Lower leg skin (tissue), 4 donors: ENCODE results near the gene COL21A1. TPM values are rescaled to one million over a fixed set of nuclear protein-coding genes. Genes with fewer than 3 reads are reported as not detected.

Experiments used
- DNase-seq, 2 donors: peaks; one replicate each; pipeline ENCODE4 v3.0.0-alpha.2; 2019; ENCODE audit warnings: low spot score in 2 of 2
- H3K4me3 ChIP-seq: fragments of 200-600 bp; sonication (generic); 2 replicates; pipeline ENCODE4 v1.5.1; 2017; ENCODE audit warnings: mild to moderate bottlenecking, low read depth; ENCODE audit not compliant: poor library complexity, severe bottlenecking
- CTCF ChIP-seq, 3 donors: fragments of 450-650 bp; IDR thresholded peaks; one replicate each; pipeline ENCODE4 v1.5.1; 2016; ENCODE audit warnings: antibody characterized with exemption in 3 of 3, mild to moderate bottlenecking in 3 of 3, moderate library complexity in 2 of 3
- POLR2A ChIP-seq, 2 donors: fragments of 450-650 bp; IDR thresholded peaks; one replicate each; pipeline ENCODE4 v1.6.1; 2016 to 2017; ENCODE audit warnings: antibody characterized with exemption in 2 of 2, mild to moderate bottlenecking in 1 of 2, moderate library complexity in 1 of 2
- WGBS, 2 donors: methylation state at CpG; one replicate each; pipeline ENCODE4 v1.1.5; 2018; 5-methylcytosine and 5-hydroxymethylcytosine counted together
- intact Hi-C: fragments of 100-400 bp; cut with DNase I; formaldehyde crosslinking; loops from one replicate; pipeline ENCODE4 v1.15.0; 2023; ENCODE audit warnings: low total_unique reads
- total RNA-seq, 4 donors: library from RNA; depleted of rRNA; stranded (reverse); fragments of >200 nt; gene quantifications; one replicate each; pipeline ENCODE4 v1.1.0, GENCODE V29; 2016

The COL21A1 gene
- total RNA-seq, 4 donors from 2014 or later = 1.9 to 8.3 (median 5.4) TPM

- no peak for TF ChIP-seq POLR2A (IDR thresholded peaks at IDR 0.05)
- TF ChIP-seq CTCF (IDR thresholded peaks at IDR 0.05) = no peak
- no peak overlapping the region for H3K4me3 ChIP-seq
- DNase-seq = no peak
- intact Hi-C loops = no loop called here
- 88 to 89% methylated on average over 2 of the region's 2 CpGs for WGBS, 2 donors
Measured at GRCh38 chr6:56172144-56172543, 75.2 kb downstream of the COL21A1 start.

- intact Hi-C loops = no loop called here
- 91 to 98% methylated on average over 1 of the region's 1 CpG for WGBS, 2 donors
- DNase-seq = no peak
- TF ChIP-seq CTCF (IDR thresholded peaks at IDR 0.05) (no peak), POLR2A (IDR thresholded peaks at IDR 0.05) (no peak)
- H3K4me3 ChIP-seq = no peak overlapping the region
Measured at GRCh38 chr6:56169366-56169765, 78.0 kb downstream of the COL21A1 start.

- intact Hi-C loops = no loop called here
- H3K4me3 ChIP-seq = no peak overlapping the region
- no peak for TF ChIP-seq CTCF (IDR thresholded peaks at IDR 0.05)
- TF ChIP-seq POLR2A (IDR thresholded peaks at IDR 0.05) = no peak
- no peak for DNase-seq
- WGBS, 2 donors = 0 to 74% methylated on average over 1 of the region's 1 CpG
Measured at GRCh38 chr6:56168596-56168995, 78.8 kb downstream of the COL21A1 start.

GRCh38 chr6:56162081-56162480 lies 85.3 kb downstream of the COL21A1 start:
- WGBS, 2 donors = 60 to 67% methylated on average over 1 of the region's 1 CpG
- intact Hi-C loops = no loop called here
- H3K4me3 ChIP-seq = no peak overlapping the region
- TF ChIP-seq POLR2A (IDR thresholded peaks at IDR 0.05) (no peak), CTCF (IDR thresholded peaks at IDR 0.05) (no peak)
- no peak for DNase-seq

- intact Hi-C loops = no loop called here
- DNase-seq = no peak
- 91 to 93% methylated on average over 2 of the region's 2 CpGs for whole genome bisulfite sequencing, 2 donors
- TF ChIP-seq POLR2A (IDR thresholded peaks at IDR 0.05) (no peak), CTCF (IDR thresholded peaks at IDR 0.05) (no peak)
- H3K4me3 ChIP-seq = no peak overlapping the region
Measured at GRCh38 chr6:56160489-56160888, 86.9 kb downstream of the COL21A1 start.

- H3K4me3 ChIP-seq = no peak overlapping the region
- intact Hi-C loops = no loop called here
- WGBS, 2 donors = 77 to 82% methylated on average over 2 of the region's 2 CpGs
- no peak for DNase-seq
- TF ChIP-seq CTCF (IDR thresholded peaks at IDR 0.05) (no peak), POLR2A (IDR thresholded peaks at IDR 0.05) (no peak)
Measured at GRCh38 chr6:56158571-56158970, 88.8 kb downstream of the COL21A1 start.
